ENCODE results near the gene SFXN4.

The SFXN4 gene

DNA sequence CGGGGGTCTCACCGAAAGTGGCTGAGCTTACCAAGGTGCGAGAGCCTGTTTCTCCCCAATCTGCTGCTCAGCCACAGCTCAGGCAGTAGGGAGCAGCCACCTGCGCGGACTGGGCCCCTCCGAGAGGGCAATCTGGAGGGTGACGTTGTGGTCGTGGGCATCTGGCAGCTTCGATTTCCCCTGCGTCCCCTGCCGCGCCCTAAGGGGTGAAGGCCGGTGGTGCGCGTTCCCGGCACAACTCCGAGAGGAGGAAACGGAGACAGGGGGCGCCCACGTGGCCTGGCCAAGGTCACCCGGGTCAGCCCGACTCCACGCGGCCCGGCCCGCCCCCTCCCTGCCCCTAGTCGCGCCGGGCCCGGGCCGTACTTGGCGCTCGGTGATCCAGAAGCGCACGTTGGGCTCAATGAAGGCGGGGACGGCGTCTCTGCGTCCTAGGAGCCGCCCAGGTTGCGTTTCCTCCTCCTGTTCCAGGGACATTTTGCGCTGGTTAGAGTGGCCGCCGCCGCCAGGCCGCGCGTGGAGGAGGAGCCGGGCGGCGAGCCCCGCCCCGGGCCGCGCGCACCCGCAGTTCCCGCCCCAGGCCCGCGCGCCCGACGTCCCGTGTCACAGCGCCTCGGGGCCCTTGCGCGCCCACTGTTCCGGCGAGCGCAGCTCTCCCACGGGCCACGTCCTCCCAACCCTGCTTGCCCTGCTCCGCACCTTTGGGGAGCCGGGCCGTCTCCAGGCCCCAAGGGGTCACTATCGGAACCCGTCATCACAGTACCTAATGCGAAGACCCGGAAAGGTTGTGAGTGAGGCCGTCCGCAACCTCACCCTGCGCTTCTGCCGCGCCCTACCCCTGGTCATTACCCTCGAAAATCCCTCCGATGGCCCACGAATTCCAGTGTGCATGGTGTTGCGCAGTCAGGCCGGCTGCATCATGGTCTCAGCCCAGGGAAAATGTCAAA lies at the start of gene SFXN4:
TSS of gene SFXN4 (minus strand) at position 544 of the 947 bp plus-strand sequence. CDS start at position 477, 67 bp downstream.
- peak; percentile 65 for DNase-seq (ENCODE audit: low spot score)

GRCh38 chr10:119211625-119212441 lies 46.3 kb upstream of the SFXN4 start:
- no peak for DNase-seq (ENCODE audit: low spot score)

GRCh38 chr10:119211176-119211575 lies 45.7 kb upstream of the SFXN4 start:
- DNase-seq (ENCODE audit: low spot score): no peak

DNA sequence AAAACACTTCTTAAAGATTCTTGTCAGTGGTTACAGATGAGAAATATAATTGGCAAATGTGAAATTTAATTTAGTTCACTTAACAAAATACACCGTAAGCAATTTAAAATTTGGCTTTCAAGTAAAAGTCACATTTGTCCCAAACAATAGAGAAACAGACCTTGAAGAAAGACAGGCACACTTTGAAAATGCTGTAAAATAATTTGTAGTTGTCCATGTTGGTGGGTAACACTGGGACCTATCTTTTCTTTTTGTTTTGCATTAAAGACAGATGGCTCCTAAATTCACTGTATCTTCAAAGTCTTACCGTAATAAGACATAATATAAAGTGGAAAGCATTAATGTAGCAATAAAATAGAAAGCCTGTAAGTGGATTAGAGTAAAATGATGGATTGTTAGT lies 45.1 kb upstream of the SFXN4 start:
- no peak for DNase-seq (ENCODE audit: low spot score)

- no peak for DNase-seq (ENCODE audit: low spot score)
Measured at GRCh38 chr10:119209736-119210355, 44.3 kb upstream of the SFXN4 start.

- peak; percentile 53 for DNase-seq (ENCODE audit: low spot score)
Measured at GRCh38 chr10:119209035-119209735, 43.7 kb upstream of the SFXN4 start.

GRCh38 chr10:119208553-119208940 lies 43.0 kb upstream of the SFXN4 start:
- DNase-seq (ENCODE audit: low spot score): peak; percentile 37

DNA sequence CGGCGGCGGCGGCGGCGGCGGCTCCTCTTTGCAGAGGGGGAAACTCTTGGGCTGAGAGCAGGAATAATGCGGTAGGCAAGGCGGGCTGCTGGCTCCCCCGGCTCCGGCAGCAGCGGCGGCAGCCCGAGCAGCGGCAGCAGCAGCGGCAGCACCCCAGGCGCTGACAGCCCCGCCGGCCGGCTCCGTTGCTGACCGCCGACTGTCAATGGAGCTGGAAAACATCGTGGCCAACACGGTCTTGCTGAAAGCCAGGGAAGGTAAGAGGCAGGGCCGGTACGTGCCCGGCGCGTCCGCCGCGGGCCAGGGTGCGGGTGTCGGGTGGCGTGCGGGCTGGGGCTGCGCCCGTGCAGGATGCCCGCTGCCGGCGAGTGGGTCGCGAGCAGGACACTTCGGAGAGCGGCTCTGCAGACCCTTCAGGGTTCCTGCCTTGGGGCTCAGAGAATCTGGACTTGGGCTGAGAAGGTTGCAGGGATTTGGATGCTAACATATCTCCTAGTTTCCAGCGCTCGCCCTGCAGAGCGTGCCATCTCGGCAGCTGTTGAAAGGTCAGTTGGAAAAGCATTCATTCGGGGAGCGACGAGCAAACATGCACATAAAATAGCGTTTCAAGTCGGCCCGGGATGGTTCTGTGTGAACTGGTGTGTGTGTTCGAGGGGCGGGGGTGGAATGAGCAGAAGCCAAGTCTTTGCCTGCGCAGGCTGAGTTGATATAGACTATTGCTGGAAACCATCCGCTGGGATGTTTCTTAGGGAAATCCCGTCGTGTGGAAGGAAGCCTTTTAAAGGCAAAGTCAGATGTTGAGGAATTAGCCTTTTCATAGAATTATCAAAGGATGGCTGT lies 42.4 kb upstream of the SFXN4 start:
- peak; percentile 57 for DNase-seq (ENCODE audit: low spot score)

GRCh38 chr10:119207366-119207666 lies 41.8 kb upstream of the SFXN4 start, which contains the start of gene GRK5:
TSS of gene GRK5 (plus strand) at chr10:119207571. CDS start at chr10:119207918, 347 bp downstream.
- peak; percentile 97 for DNase-seq (ENCODE audit: low spot score)

- peak; percentile 60 for DNase-seq (ENCODE audit: low spot score)
Measured at GRCh38 chr10:119206603-119207365, 41.3 kb upstream of the SFXN4 start.

GRCh38 chr10:119205894-119206602 lies 40.5 kb upstream of the SFXN4 start:
- no peak for DNase-seq (ENCODE audit: low spot score)

- DNase-seq (ENCODE audit: low spot score): no peak
Measured at GRCh38 chr10:119203006-119203405, 37.5 kb upstream of the SFXN4 start.

- DNase-seq (ENCODE audit: low spot score): no peak
Measured at GRCh38 chr10:119201233-119201632, 35.7 kb upstream of the SFXN4 start.

DNA sequence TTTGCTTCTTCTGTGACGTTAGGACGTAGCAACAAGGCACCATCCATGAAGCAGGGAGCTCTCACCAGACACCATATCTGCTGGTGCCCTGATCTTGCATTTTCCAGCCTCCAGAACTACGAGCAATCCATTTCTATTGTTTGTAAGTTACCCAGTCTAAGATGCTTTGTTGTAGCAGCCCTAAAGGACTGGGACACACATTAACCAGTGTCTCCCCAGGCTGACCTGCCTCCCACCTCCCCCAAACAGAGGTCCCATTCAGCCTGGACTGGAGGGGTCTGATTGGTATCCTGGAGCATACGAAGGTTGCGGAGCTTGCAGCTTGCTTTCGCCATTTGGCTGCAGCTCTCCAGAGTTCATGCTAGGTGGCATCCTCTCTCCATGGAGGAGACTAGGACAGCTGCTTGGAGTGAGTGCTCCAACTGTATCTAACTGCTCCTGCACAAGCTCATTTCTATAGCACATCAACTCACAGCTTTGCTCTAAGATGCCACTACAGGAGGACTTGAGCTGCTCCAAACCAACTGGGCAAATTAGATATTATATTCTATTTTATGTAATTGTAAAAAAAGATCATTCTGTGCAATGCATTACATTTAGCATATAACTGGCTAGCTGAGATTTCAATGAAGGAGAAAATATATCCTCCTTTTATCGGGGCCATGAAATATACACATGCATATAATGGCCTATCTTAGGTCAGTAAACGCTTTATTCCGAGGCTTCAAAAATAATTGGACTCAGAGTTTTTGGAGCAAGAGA lies 33.9 kb upstream of the SFXN4 start:
- DNase-seq (ENCODE audit: low spot score): peak; percentile 91

DNA sequence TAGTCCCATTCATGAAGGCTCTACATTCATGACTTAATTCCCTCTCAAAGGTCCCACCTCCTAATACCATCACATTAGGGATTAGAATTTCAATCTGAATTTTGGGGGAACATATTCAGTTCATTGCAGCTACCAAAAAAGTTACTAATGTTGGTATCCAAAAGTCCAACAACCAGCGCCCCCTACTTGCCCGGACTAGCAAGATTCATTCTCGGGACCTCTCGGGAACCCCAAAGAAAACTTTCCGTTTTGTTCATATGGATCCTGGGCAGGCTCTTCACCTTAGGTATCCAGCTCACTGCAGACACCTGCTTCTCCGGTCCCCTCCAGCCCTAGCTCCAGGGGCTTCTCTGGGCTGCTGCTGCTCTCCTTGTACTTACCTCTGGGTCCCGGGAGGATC lies 32.9 kb upstream of the SFXN4 start:
- no peak for DNase-seq (ENCODE audit: low spot score)

DNA sequence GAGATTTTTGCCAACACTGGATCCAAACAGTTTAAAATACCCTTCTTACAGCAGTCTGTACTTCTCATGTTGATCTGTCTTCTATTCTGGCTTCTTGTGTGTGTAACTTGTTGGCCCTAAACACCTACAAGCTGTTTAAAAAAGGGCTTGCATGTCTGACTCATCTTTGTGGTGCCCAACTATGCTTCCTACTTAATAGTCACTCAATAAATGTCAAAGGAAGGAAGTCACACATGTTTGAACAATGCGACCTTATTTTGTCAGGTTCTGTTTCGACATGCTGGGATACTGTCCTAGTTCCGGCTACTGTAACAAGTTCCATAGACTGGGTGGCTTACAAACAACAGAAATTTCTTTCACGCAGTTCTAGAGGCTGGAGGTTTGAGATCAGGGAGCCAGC lies 32.4 kb upstream of the SFXN4 start:
- no peak for DNase-seq (ENCODE audit: low spot score)

- DNase-seq (ENCODE audit: low spot score): no peak
Measured at GRCh38 chr10:119191881-119192280, 26.4 kb upstream of the SFXN4 start.

GRCh38 chr10:119190954-119191785 lies 25.7 kb upstream of the SFXN4 start:
- no peak for DNase-seq (ENCODE audit: low spot score)

Measured in pons (tissue), 1 donor.